RCC 7860 (cell line): ENCODE data around the gene KRT3.
A peak's percentile ranks its signal among the peaks of the same experiment; 100 is the strongest.
"Not testable (repeated sequence)": the region's sequence is repeated elsewhere in the genome, so short reads cannot be mapped to it uniquely, and the experiment has no call there.

ENCODE experiments used
- DNase-seq: peaks from one replicate; pipeline ENCODE4 v3.0.0-alpha.2; 2015; ENCODE audit warnings: low spot score
- FAIRE-seq: peaks from 2 replicates; lab custom pipeline; 2012; peaks lifted over from hg19 to GRCh38; lab: Jason Lieb, UNC

Gene KRT3

GRCh38 chr12:52799505-52800211 is 3.7 kb upstream of the KRT3 start:
- DNase-seq, result no peak
- no peak for FAIRE-seq

DNA sequence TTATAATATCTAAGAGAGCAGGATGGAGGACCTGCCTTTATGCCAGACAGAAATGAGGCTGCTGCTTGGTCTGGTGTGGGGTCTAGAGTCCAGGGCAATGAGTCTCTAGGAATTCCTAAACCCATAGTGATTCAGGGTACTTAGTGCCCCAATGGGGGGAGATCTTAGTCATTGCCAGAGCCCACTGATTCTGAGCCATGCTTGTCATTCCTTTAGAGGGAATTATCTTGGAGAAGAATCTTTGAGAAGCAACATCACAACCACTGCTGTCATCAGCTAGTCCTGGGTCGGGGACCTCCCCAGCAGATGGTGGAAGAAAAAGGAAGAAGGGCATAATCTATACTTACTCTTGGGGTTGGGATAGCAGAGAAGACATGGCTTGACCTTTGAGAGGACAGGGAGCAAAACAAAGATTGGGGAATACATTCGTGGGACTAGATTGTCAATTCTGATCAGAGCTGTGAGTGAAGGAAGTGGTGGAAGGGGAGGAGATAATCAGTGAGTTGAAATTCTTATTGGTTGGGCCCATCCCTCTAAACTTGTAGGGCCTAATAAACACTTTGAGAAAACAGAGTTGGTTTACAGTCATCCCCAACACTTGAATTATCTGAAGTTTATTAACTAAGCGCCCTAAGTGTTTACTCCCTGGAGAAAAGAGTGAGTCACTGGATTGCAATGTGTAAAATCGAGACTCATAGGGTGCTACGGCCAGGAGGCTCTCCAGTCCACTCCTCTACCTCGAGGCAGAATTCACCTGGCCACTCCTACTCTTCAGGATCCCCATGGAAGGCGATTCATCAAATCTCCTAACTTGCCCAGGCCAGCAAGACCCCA is 3.0 kb upstream of the KRT3 start:
- peak; percentile 91 for DNase-seq
- peak; percentile 75 for FAIRE-seq

- FAIRE-seq, result peak; percentile 87
- peak; percentile 88 for DNase-seq
These were observed 2.2 kb upstream of the KRT3 start for GRCh38 chr12:52798003-52798670.

GRCh38 chr12:52797529-52797894 is 1.6 kb upstream of the KRT3 start:
- FAIRE-seq, result no peak
- no peak for DNase-seq

DNA sequence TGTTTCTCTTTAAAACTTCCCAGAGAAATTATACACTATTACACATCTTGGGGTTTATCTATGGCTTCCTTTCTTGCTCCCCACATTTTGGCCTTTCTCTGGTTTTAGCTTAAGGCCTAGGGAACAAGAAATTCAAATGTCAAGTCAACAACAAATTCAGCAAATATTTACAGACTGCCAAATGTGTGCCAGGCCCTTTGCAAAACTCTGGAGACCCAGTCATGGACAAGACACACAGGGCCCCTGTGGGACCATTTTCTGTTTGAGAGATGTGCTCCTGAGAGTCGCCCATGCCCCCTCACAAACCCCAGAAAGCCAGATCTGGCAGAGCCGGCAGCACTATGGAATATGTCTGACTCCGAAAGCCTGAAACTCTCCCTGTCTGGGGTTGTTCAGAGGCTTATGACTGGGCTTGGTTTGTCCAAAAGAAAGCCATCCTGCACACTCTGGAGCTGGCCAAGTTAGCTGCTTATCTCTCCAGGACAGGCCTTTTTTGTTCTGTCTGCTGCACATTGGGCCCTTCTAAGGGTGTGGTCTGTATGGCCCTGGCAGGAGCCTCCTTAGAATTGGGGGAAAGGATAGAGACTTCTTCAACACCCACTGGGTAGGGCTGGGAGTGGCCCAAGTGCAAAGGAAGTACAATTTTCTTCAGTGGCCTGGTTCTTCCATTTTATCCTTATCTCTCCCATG is 1.1 kb upstream of the KRT3 start:
- DNase-seq (no peak), FAIRE-seq (no peak)

- FAIRE-seq (no peak), DNase-seq (no peak)
These were observed 495 bp upstream of the KRT3 start for GRCh38 chr12:52796429-52796794.

- FAIRE-seq, DNase-seq: not testable (repeated sequence)
These were observed 614 bp downstream of the KRT3 start for GRCh38 chr12:52795332-52795674.

DNA sequence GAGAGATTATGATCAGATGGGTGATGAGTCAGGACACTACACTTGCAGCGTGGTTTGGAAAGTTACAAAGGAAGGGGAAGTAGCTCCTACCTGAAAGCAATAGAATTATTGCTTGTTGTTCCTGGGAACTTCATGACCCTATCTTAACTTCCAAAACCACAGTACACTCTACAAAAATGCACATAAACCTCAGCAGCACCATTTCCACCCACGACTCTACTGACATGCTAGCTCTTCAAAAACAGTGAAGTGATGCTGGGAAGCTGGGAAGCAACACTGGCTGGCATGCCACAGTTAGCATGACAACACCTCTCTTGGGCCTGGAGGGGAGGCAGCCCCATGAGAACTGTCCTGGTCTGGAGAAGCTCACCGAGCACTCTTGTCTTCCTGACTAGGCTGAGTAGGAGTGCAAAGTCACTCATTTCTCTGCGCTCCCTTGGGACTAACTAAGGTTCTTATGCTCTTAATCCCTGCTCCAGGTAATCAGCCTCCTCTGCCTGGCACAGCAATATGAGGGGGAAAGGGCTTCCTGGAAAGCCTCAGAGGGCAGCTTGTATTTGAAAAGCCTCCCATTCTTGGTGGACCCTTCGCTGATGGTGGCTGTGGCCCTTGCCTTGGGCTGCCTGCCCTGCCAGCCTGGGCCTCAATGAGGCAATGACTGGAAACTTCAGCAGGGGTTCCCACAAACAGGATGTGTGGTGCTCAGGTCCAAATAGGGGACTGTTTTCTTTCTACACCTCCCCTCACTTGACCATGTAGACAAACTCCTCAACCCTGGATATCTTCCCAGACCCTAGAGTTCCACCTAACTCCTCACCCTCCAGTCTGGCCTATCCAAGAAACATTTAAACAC is 1.2 kb downstream of the KRT3 start:
- peak; percentile 49 for DNase-seq
- FAIRE-seq, result peak; percentile 41

DNA sequence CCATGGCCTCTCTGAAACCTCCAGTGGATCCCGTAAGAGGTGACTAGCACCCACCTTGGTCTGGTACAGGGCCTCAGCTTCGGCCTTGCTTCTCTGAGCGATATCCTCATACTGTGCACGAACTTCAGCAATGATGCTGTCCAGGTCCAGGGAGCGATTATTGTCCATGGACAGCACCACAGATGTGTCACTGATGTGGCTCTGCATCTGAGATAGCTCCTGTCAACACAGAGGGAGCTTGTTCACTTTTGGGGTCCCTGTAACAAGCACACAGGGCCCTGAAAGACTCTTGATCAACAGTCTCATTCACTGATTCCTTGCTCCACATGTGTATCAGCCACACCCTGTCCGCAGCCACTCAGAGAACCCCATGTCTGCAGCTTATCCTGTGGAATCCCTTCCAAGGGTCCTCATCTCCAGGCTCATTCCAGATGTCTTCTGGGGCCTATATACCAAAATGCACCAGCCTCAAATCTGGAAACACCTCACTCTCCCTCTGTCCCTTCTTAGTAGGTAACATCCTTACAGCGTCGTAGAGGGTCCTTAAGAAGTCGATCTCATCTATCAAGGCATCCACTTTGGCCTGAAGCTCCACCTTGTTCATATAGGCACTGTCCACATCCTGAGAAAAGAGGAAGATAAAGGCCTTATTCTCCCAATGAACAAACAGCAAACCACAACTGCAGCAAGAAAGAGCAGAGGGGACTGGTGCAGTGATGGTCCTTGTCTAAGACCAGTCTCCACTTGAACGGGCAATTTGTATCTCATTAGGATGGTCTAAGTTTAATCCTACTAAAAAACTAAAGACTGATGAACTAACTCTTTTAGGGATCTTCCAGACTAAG is 3.5 kb downstream of the KRT3 start:
- FAIRE-seq (no peak), DNase-seq (no peak)

GRCh38 chr12:52791271-52792184 is 4.4 kb downstream of the KRT3 start:
- FAIRE-seq (no peak), DNase-seq (no peak)

DNA sequence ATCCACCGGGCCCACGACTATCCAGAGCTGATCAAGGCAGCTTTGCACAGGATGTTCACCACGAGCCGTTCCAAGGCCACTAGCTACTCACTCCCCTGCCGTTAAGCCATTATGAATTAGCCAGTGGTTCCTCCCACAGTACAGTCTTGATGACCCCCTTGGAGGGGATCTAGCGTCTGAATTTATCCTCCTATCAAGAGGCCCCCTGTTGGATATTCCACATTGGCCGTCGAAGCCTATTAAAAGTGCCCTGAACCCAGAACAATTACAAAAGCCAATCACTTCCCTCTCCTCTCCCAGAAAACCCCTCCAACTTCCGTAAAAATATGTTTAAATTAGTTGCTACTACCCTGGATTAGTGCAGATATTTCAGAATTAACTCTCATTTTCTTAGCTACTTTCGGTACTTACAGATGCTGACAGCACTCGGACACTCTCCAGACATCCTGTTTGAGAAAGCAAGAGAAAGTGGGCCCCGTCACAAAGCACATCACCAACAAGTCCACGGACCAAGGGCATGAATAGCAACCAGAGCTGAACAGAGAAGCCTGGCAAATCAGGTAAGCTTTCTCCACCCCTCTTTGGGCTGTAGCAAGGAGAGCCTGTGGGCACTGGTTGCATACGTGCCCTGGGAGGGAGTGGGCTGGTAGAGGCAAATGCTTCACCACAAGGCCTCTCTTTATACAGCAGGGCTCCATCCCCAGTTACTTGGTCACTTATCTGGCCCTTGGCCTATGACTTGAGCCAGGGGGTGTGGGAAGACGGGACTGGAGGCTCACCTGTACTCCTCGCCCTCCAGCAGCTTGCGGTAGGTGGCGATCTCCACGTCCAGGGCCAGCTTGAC is 5.3 kb downstream of the KRT3 start:
- DNase-seq, result no peak
- no peak for FAIRE-seq

DNA sequence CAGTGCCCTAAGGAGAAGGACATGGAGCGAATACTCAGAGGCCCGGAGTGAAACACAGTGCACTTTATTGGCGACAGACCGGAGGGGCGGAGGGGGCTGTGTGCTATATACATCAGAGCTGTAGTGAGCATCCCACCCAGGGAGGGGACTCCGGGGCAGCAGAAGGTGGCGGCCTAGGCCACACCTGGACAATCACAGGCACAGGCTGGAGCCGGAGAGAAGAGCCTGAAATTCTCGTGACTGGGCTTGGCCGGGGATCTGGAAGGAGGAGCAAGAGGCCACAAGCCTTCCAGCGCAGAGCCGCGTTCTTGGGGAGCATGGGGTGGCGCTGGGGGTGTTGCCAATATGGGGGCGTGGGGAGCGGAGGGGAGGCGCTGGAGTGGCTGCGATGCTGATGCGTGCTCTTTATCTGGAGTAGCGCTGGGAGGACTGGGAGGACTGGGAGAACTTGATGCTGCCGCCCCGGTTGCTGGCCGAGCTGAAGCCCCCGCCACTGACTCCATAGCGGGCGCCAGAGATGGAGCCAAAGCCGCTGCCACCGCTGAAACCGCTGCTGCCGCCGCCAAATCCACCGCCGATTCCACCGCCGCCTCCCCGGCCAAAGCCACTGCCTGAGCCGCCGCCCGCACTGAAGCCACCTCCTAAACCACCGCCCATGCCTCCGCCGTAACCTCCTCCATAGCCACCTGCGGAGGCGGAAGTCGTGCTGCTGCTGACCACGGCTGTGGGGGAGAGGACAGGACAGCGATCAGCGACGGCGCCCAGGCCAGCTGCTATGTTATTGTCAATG is 6.1 kb downstream of the KRT3 start:
- no peak for FAIRE-seq
- no peak for DNase-seq

- DNase-seq (no peak), FAIRE-seq (no peak)
These were observed 6.9 kb downstream of the KRT3 start for GRCh38 chr12:52788876-52789636.

DNA sequence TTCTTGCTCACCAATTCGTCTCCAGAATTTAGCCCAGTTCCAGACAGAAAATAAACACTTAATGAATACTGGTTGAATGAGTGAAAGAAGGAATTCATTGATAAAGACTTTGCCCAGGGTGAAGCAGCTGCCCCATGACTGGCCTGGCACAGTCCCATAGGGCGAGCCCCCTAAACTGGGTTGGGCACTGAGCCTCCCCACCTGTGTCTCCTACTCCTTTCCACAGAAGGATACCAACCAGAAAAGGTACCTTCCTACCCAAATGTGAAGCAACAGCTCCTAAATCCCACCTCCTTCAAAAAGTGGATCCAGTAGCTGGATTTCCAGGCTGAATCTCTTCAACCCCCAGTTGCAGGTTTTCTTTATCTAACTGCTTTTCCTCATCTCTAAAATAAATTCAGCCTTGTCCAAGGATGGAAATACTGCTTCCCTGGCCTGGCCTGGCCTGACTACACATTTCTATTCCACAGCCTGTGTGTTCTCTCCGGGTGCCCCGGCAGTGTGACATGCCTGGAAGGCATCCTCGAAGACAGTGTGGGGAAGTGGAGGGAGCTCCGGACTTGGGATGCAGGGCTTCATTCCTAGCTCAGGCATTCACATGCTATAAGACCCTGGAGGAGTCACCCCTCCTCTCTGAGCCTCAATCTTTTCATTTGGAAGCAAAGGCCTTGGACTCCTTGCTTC is 7.6 kb downstream of the KRT3 start:
- DNase-seq, result no peak
- FAIRE-seq, result no peak

GRCh38 chr12:52787324-52788191 is 8.4 kb downstream of the KRT3 start:
- DNase-seq (no peak), FAIRE-seq (no peak)
